H1 (cell line): Measurements from ENCODE around the gene FBXO47. TPM values are rescaled to one million over a fixed set of nuclear protein-coding genes. Genes with fewer than 3 reads are reported as not detected.

Source experiments
- CTCF ChIA-PET: fragments of 300-600 bp; sonication (Branson Sonifier 250); formaldehyde crosslinking; loops from one replicate; lab custom pipeline; 2021; ENCODE audit not compliant: partially characterized antibody; lab: Charles Lee
- POLR2A ChIA-PET: fragments of 300-600 bp; sonication (Branson Sonifier 250); formaldehyde crosslinking; loops from one replicate; lab custom pipeline; 2021; ENCODE audit warnings: inconsistent platforms; ENCODE audit not compliant: partially characterized antibody; lab: Charles Lee
- DNase-seq, 2 experiments: peaks; one replicate each; pipeline versions ENCODE4 v3.0.0 to v3.0.0-alpha.2; 2010 to 2022; ENCODE audit warnings: low spot score in 2 of 2, low read depth in 1 of 2, mixed read lengths in 1 of 2
- FAIRE-seq: peaks from 2 replicates; lab custom pipeline; 2011; peaks lifted over from hg19 to GRCh38; lab: Jason Lieb, UNC
- H2AFZ ChIP-seq: 2 replicates; pipeline ENCODE4 v1.8.1; 2012; ENCODE audit warnings: low read length, inconsistent platforms
- H2AK5ac ChIP-seq: 2 replicates; pipeline ENCODE4 v1.6.1; 2013; ENCODE audit warnings: low read depth, low read length
- H2BK120ac ChIP-seq: replicated peaks from 2 replicates; pipeline ENCODE3; 2013; ENCODE audit warnings: low read depth, low read length, inconsistent platforms
- H2BK12ac ChIP-seq: 2 replicates; pipeline ENCODE4 v1.6.1; 2013; ENCODE audit warnings: low read depth, low read length
- H2BK15ac ChIP-seq: 2 replicates; pipeline ENCODE4 v1.6.1; 2013; ENCODE audit warnings: low read length
- H2BK20ac ChIP-seq: 2 replicates; pipeline ENCODE4 v1.6.1; 2013; ENCODE audit warnings: low read length
- H2BK5ac ChIP-seq: 2 replicates; pipeline ENCODE4 v1.6.1; 2013; ENCODE audit warnings: low read depth, low read length
- H3K14ac ChIP-seq: 2 replicates; pipeline ENCODE4 v1.6.1; 2013; ENCODE audit warnings: inconsistent platforms; ENCODE audit not compliant: insufficient read length
- H3K18ac ChIP-seq: 2 replicates; pipeline ENCODE4 v1.6.1; 2013; ENCODE audit warnings: low read length; ENCODE audit errors: extremely low read depth
- H3K23ac ChIP-seq: 2 replicates; pipeline ENCODE4 v1.6.1; 2013; ENCODE audit warnings: inconsistent platforms; ENCODE audit not compliant: insufficient read length
- H3K23me2 ChIP-seq: 2 replicates; pipeline ENCODE4 v1.6.1; 2013; ENCODE audit warnings: low read depth, low read length
- H3K27ac ChIP-seq: 2 replicates; pipeline ENCODE4 v1.6.1; 2011; ENCODE audit warnings: low read depth, low read length, inconsistent platforms
- H3K27me3 ChIP-seq, 4 experiments: replicated peaks in 1 of 4; 1 replicate in 1 of 4; 2 replicates in 3 of 4; pipeline versions ENCODE4 v1.6.1 to v1.8.1; 2011 to 2013; ENCODE audit warnings: low read length in 3 of 4, mild to moderate bottlenecking in 3 of 4, inconsistent platforms in 2 of 4, mixed read lengths in 2 of 4, moderate library complexity in 1 of 4; ENCODE audit not compliant: control insufficient read depth in 3 of 4, insufficient read depth in 3 of 4; ENCODE audit errors: extremely low read depth in 1 of 4
- H3K36me3 ChIP-seq, 4 experiments: 2 replicates each; pipeline versions ENCODE4 v1.6.1 to v1.8.1; 2011 to 2013; ENCODE audit warnings: mild to moderate bottlenecking in 4 of 4, low read length in 3 of 4, moderate library complexity in 2 of 4, control low read depth in 1 of 4, inconsistent platforms in 1 of 4; ENCODE audit not compliant: insufficient read depth in 4 of 4, control insufficient read depth in 2 of 4
- H3K4ac ChIP-seq: replicated peaks from 2 replicates; pipeline ENCODE3; 2013; ENCODE audit warnings: low read length, low read depth, mixed read lengths, inconsistent platforms; ENCODE audit not compliant: insufficient read length
- H3K4me1 ChIP-seq, 4 experiments: replicated peaks in 1 of 4; 1 replicate in 1 of 4; 2 replicates in 3 of 4; pipeline versions ENCODE4 v1.6.1 to v1.8.1; 2011 to 2013; ENCODE audit warnings: low read length in 3 of 4, inconsistent platforms in 2 of 4, mixed read lengths in 1 of 4; ENCODE audit not compliant: insufficient read depth in 4 of 4, control insufficient read depth in 3 of 4
- H3K4me2 ChIP-seq, 2 experiments: 2 replicates each; pipeline versions ENCODE4 v1.6.1 to v1.8.1; 2011 to 2013; ENCODE audit warnings: low read depth in 2 of 2, low read length in 2 of 2, control low read depth in 1 of 2, inconsistent platforms in 1 of 2, mild to moderate bottlenecking in 1 of 2; ENCODE audit not compliant: insufficient read depth in 1 of 2
- H3K4me3 ChIP-seq, 4 experiments: fragments of 200-600, 300-600 bp in 1 of 4; sonication (generic), shearing (Covaris generic), sonication (Bioruptor Twin) in 1 of 4; 2 replicates each; pipeline versions ENCODE4 v1.5.1 to v1.8.1; 2011 to 2016; ENCODE audit warnings: low read length in 4 of 4, low read depth in 3 of 4, control low read depth in 2 of 4, inconsistent platforms in 2 of 4, mild to moderate bottlenecking in 2 of 4, mixed read lengths in 1 of 4, moderate library complexity in 1 of 4; ENCODE audit not compliant: insufficient read depth in 2 of 4; ENCODE audit errors: extremely low read depth in 1 of 4
- H3K56ac ChIP-seq: replicated peaks from 2 replicates; pipeline ENCODE3; 2013; ENCODE audit warnings: low read depth, mild to moderate bottlenecking, mixed read lengths, low read length, inconsistent platforms; ENCODE audit not compliant: insufficient read length
- H3K79me1 ChIP-seq: 2 replicates; pipeline ENCODE4 v1.6.1; 2013; ENCODE audit warnings: low read depth, low read length, control low read depth
- H3K79me2 ChIP-seq, 2 experiments: 2 replicates each; pipeline versions ENCODE4 v1.6.1 to v1.8.1; 2012 to 2013; ENCODE audit warnings: low read length in 2 of 2, mild to moderate bottlenecking in 2 of 2, inconsistent platforms in 1 of 2; ENCODE audit not compliant: insufficient read depth in 2 of 2, control insufficient read depth in 1 of 2
- H3K9ac ChIP-seq, 4 experiments: replicated peaks in 1 of 4; 1 replicate in 1 of 4; 2 replicates in 3 of 4; pipeline versions ENCODE4 v1.6.1 to v1.8.1; 2011 to 2013; ENCODE audit warnings: low read depth in 3 of 4, low read length in 3 of 4, control low read depth in 2 of 4, mild to moderate bottlenecking in 2 of 4, moderate library complexity in 2 of 4, inconsistent platforms in 1 of 4; ENCODE audit errors: extremely low read depth in 1 of 4
- H3K9me3 ChIP-seq, 2 experiments: 2 replicates each; pipeline versions ENCODE4 v1.6.1 to v1.8.1; 2012 to 2013; ENCODE audit warnings: mild to moderate bottlenecking in 2 of 2, moderate library complexity in 2 of 2, control low read depth in 1 of 2, inconsistent platforms in 1 of 2, low read depth in 1 of 2, low read length in 1 of 2, mixed read lengths in 1 of 2; ENCODE audit not compliant: insufficient read depth in 2 of 2
- H4K20me1 ChIP-seq, 2 experiments: replicated peaks in 1 of 2; 2 replicates each; pipeline versions ENCODE3 to v1.8.1; 2011 to 2013; ENCODE audit warnings: inconsistent platforms in 2 of 2, low read length in 2 of 2, mild to moderate bottlenecking in 1 of 2; ENCODE audit not compliant: insufficient read depth in 2 of 2, control insufficient read depth in 1 of 2
- H4K5ac ChIP-seq: 2 replicates; pipeline ENCODE4 v1.6.1; 2013; ENCODE audit warnings: low read length, low read depth, mixed read lengths, inconsistent platforms; ENCODE audit not compliant: insufficient read length
- H4K8ac ChIP-seq: 2 replicates; pipeline ENCODE4 v1.8.0; 2013; ENCODE audit warnings: mild to moderate bottlenecking, moderate library complexity, low read length, inconsistent platforms; ENCODE audit not compliant: insufficient read depth; ENCODE audit errors: extremely low read depth
- H4K91ac ChIP-seq: replicated peaks from 2 replicates; pipeline ENCODE3; 2013; ENCODE audit warnings: low read length, mixed read lengths, inconsistent platforms; ENCODE audit not compliant: insufficient read length
- ASH2L ChIP-seq: fragments of 200-600, 300-600 bp; sonication (generic); IDR thresholded peaks from one replicate; pipeline ENCODE4 v1.7.1; 2017; ENCODE audit warnings: low read length
- BRCA1 ChIP-seq: IDR thresholded peaks from 2 replicates; pipeline ENCODE4 v1.6.1; 2012; ENCODE audit warnings: low read depth, low read length, improper control_type of control experiment
- EGR1 ChIP-seq: IDR thresholded peaks from 2 replicates; pipeline ENCODE4 v1.6.1; 2011; ENCODE audit warnings: low read depth, low read length, borderline replicate concordance
- FOSL1 ChIP-seq: IDR thresholded peaks from 2 replicates; pipeline ENCODE4 v1.6.1; 2011; ENCODE audit warnings: mild to moderate bottlenecking, low read depth, low read length, moderate library complexity; ENCODE audit not compliant: insufficient read depth
- HDAC6 ChIP-seq: IDR thresholded peaks from one replicate; pipeline ENCODE4 v1.7.1; 2012; ENCODE audit warnings: low read depth, mild to moderate bottlenecking, inconsistent platforms, low read length, moderate library complexity
- RAD21 ChIP-seq, 2 experiments: IDR thresholded peaks in 1 of 2; conservative IDR thresholded peaks in 1 of 2; 2 replicates each; pipeline ENCODE4 v1.6.1; 2011; ENCODE audit warnings: low read depth in 2 of 2, low read length in 2 of 2, improper control_type of control experiment in 1 of 2, inconsistent platforms in 1 of 2, mild to moderate bottlenecking in 1 of 2, moderate library complexity in 1 of 2
- SIRT6 ChIP-seq: IDR thresholded peaks from one replicate; pipeline ENCODE4 v1.7.1; 2012; ENCODE audit warnings: low read length, inconsistent platforms
- USF2 ChIP-seq: IDR thresholded peaks from 2 replicates; pipeline ENCODE4 v1.6.1; 2011; ENCODE audit warnings: low read length, improper control_type of control experiment
- YY1 ChIP-seq: IDR thresholded peaks from 2 replicates; pipeline ENCODE4 v1.6.1; 2011; ENCODE audit warnings: low read depth, mild to moderate bottlenecking, low read length
- WGBS, 2 experiments: shearing (Covaris generic) in 1 of 2; methylation state at CpG; one replicate each; pipeline versions ENCODE4 v1.1.6 to v1.1.7; 2013 to 2015; ENCODE audit warnings: low lambda C conversion rate in 2 of 2, mixed read lengths in 2 of 2, inconsistent platforms in 1 of 2, low coverage in 1 of 2, missing lambda C conversion rate in 1 of 2; ENCODE audit not compliant: insufficient replicate concordance in 2 of 2, insufficient coverage in 1 of 2, insufficient read length in 1 of 2; ENCODE audit errors: extremely low coverage in 1 of 2, missing lambda C conversion rate in 1 of 2; 5-methylcytosine and 5-hydroxymethylcytosine counted together
- polyA plus RNA-seq, 7 experiments: library from polyadenylated mRNA; depleted of rRNA in 3 of 7; stranded (reverse) in 5 of 7; unstranded in 2 of 7; fragments of >200 nt in 5 of 7; fragments of 200-250 nt in 2 of 7; gene quantifications; 1 replicate in 5 of 7; 2 replicates in 1 of 7; 4 replicates in 1 of 7; pipeline versions ENCODE4 v1.2.1 to v1.2.3, GENCODE V29; 2011 to 2013; ENCODE audit warnings: missing spikeins in 2 of 7, mixed read lengths in 2 of 7
- total RNA-seq: library from RNA; stranded (reverse); fragmentation: NEBNext Ultra II Directional; extraction: Animal tissue kit (Norgen Biotek cat#: 25700); gene quantifications from 2 replicates; pipeline ENCODE4 v1.2.1, GENCODE V29; 2021

The FBXO47 gene
- total and polyA plus RNA-seq, 2 of the 8 experiments (the other 6 are each of a cell fraction or from before 2014, with no cell fraction given): not detected

- no peak overlapping the region for H2BK5ac ChIP-seq
- ChIA-PET POLR2A (no interaction called here), CTCF (interaction anchor here (0.9 to 4.5 kb wide), 2 partner anchors 18 to 71 kb away, joined by 3 to 22 read pairs; partner anchors contain the start of gene LASP1NB)
- H2BK15ac ChIP-seq: no peak overlapping the region
- H3K9ac ChIP-seq: no peak overlapping the region
- no peak overlapping the region for H3K18ac ChIP-seq
- H4K20me1 ChIP-seq: no peaks in the 10 kb centered on the region
- no peak overlapping the region for H4K8ac ChIP-seq
- no peak overlapping the region for H4K91ac ChIP-seq
- H2AK5ac ChIP-seq: no peak overlapping the region
- H3K9me3 ChIP-seq: no peaks in the 10 kb centered on the region
- H3K4me1 ChIP-seq: no peaks in the 10 kb centered on the region
- H2AFZ ChIP-seq: no peak overlapping the region
- H3K4me3 ChIP-seq: no peak overlapping the region
- H2BK20ac ChIP-seq: no peak overlapping the region
- no peak overlapping the region for H3K14ac ChIP-seq
- no peak overlapping the region for H3K56ac ChIP-seq
- no peaks in the 10 kb centered on the region for H3K79me2 ChIP-seq
- H3K36me3 ChIP-seq: no peaks in the 10 kb centered on the region
- H3K23ac ChIP-seq: no peak overlapping the region
- FAIRE-seq: no peak
- DNase-seq: no peak
- H3K4me2 ChIP-seq: no peak overlapping the region
- no peak overlapping the region for H3K27ac ChIP-seq
- no peak overlapping the region for H4K5ac ChIP-seq
- H3K79me1 ChIP-seq: no peaks in the 10 kb centered on the region
- TF ChIP-seq SIRT6 (no peak), FOSL1 (no peak), ASH2L (no peak), BRCA1 (no peak), HDAC6 (no peak), EGR1 (no peak), USF2 (no peak), RAD21 (IDR thresholded peaks at IDR 0.05 in 1 of 2, conservative IDR thresholded peaks at IDR 0.05 in 1 of 2; ENCODE audit: low read depth in 2 of 2, low read length in 2 of 2) (no peak), YY1 (no peak)
- WGBS, 2 experiments: 86% methylated on average over 4 of the region's 4 CpGs; no CpG with 5 or more reads in 1 of the 2 experiments
- no peak overlapping the region for H3K4ac ChIP-seq
- H2BK12ac ChIP-seq: no peak overlapping the region
- H2BK120ac ChIP-seq: no peak overlapping the region
- no peaks in the 10 kb centered on the region for H3K23me2 ChIP-seq
- H3K27me3 ChIP-seq: no peaks in the 10 kb centered on the region
These were observed 24.4 kb downstream of the FBXO47 start for GRCh38 chr17:38942696-38943334.
